IMR-90 (cell line): ENCODE measurements around the gene LYPD4. TPM values are rescaled to one million over a fixed set of nuclear protein-coding genes. Genes with fewer than 3 reads are reported as not detected.

Source experiments
- ATAC-seq: fragments of 200-7000 bp; cut with Tn5 transposase; 2 replicates; pipeline ENCODE4 v1.9.1; 2020; ENCODE audit warnings: low read depth, mild to moderate bottlenecking, moderate library complexity
- BruUV-seq: library from RNA; stranded (reverse); fragments of 400-500 nt; replicated peaks from 2 replicates; lab custom pipeline; 2021; lab: Mats Ljungman, UMichigan
- CTCF ChIA-PET: fragments of 300-600 bp; formaldehyde crosslinking; extraction: SDS; loops from one replicate; lab custom pipeline; 2021; ENCODE audit warnings: antibody characterized with exemption; lab: Yijun Ruan, JAX
- POLR2A ChIA-PET: fragments of 300-600 bp; sonication (Branson Sonifier 250); formaldehyde crosslinking; loops from one replicate; lab custom pipeline; 2022; ENCODE audit warnings: antibody characterized with exemption; ENCODE audit not compliant: unreplicated experiment; lab: Charles Lee
- DNase-seq: peaks from one replicate; pipeline ENCODE4 v3.0.0; 2013
- H2AFZ ChIP-seq: replicated peaks from 2 replicates; pipeline ENCODE3; 2013; ENCODE audit warnings: low read length, mild to moderate bottlenecking; ENCODE audit not compliant: poor library complexity
- H2AK5ac ChIP-seq: 2 replicates; pipeline ENCODE4 v1.6.1; 2013; ENCODE audit warnings: low read depth, low read length, inconsistent platforms
- H2AK9ac ChIP-seq: replicated peaks from 2 replicates; pipeline ENCODE3; 2013; ENCODE audit warnings: mild to moderate bottlenecking, low read depth, low read length, moderate library complexity; ENCODE audit not compliant: poor library complexity
- H2BK120ac ChIP-seq: 2 replicates; pipeline ENCODE4 v1.6.1; 2013; ENCODE audit warnings: low read depth, low read length, inconsistent platforms
- H2BK15ac ChIP-seq: 3 replicates; pipeline ENCODE4 v1.6.1; 2013; ENCODE audit warnings: low read depth, low read length, inconsistent platforms
- H2BK20ac ChIP-seq: 2 replicates; pipeline ENCODE4 v1.6.1; 2013; ENCODE audit warnings: low read depth, mild to moderate bottlenecking, inconsistent platforms, low read length, moderate library complexity
- H2BK5ac ChIP-seq: 2 replicates; pipeline ENCODE4 v1.6.1; 2013; ENCODE audit warnings: mild to moderate bottlenecking, low read depth, low read length, inconsistent platforms; ENCODE audit not compliant: poor library complexity, severe bottlenecking
- H3K14ac ChIP-seq: replicated peaks from 2 replicates; pipeline ENCODE4 v1.6.1; 2013; ENCODE audit warnings: low read depth, low read length, inconsistent platforms
- H3K18ac ChIP-seq: 2 replicates; pipeline ENCODE4 v1.6.1; 2013; ENCODE audit warnings: low read depth, low read length, control low read depth
- H3K23ac ChIP-seq: 2 replicates; pipeline ENCODE4 v1.6.1; 2013; ENCODE audit warnings: low read depth, low read length, inconsistent platforms
- H3K27ac ChIP-seq: 2 replicates; pipeline ENCODE4 v1.5.1; 2013; ENCODE audit warnings: mild to moderate bottlenecking, control low read depth, low read length; ENCODE audit not compliant: insufficient read depth
- H3K27me3 ChIP-seq: 2 replicates; pipeline ENCODE4 v1.6.1; 2013; ENCODE audit warnings: low read length; ENCODE audit not compliant: control insufficient read depth, insufficient read depth
- H3K36me3 ChIP-seq: 2 replicates; pipeline ENCODE4 v1.6.1; 2013; ENCODE audit warnings: low read length, mixed read lengths; ENCODE audit not compliant: control insufficient read depth, insufficient read depth
- H3K4ac ChIP-seq: 2 replicates; pipeline ENCODE4 v1.6.1; 2013; ENCODE audit warnings: low read depth, low read length, inconsistent platforms
- H3K4me1 ChIP-seq: 2 replicates; pipeline ENCODE4 v1.6.1; 2013; ENCODE audit warnings: low read length, mixed read lengths; ENCODE audit not compliant: control insufficient read depth, insufficient read depth
- H3K4me2 ChIP-seq: 2 replicates; pipeline ENCODE4 v1.6.1; 2013; ENCODE audit warnings: low read depth, mild to moderate bottlenecking, control low read depth, low read length, moderate library complexity
- H3K4me3 ChIP-seq: 2 replicates; pipeline ENCODE4 v1.5.1; 2013; ENCODE audit warnings: low read depth, mild to moderate bottlenecking, control low read depth, low read length, moderate library complexity; ENCODE audit not compliant: insufficient read depth
- H3K56ac ChIP-seq: 2 replicates; pipeline ENCODE4 v1.6.1; 2013; ENCODE audit warnings: low read length, inconsistent platforms; ENCODE audit not compliant: insufficient read depth; ENCODE audit errors: extremely low read depth
- H3K79me1 ChIP-seq, 2 experiments: 2 replicates each; pipeline ENCODE4 v1.6.1; 2013; ENCODE audit warnings: low read length in 2 of 2, inconsistent platforms in 1 of 2, low read depth in 1 of 2
- H3K9ac ChIP-seq: 2 replicates; pipeline ENCODE4 v1.6.1; 2013; ENCODE audit warnings: low read depth, low read length, control low read depth
- H3K9me1 ChIP-seq: 2 replicates; pipeline ENCODE4 v1.6.1; 2013; ENCODE audit warnings: low read length, inconsistent platforms; ENCODE audit not compliant: insufficient read depth
- H3K9me3 ChIP-seq: 2 replicates; pipeline ENCODE4 v1.6.1; 2013; ENCODE audit warnings: low read length; ENCODE audit not compliant: control insufficient read depth, insufficient read depth
- H4K20me1 ChIP-seq: 2 replicates; pipeline ENCODE4 v1.6.1; 2013; ENCODE audit warnings: low read length, inconsistent platforms; ENCODE audit not compliant: insufficient read depth
- H4K5ac ChIP-seq: 2 replicates; pipeline ENCODE4 v1.6.1; 2013; ENCODE audit warnings: mild to moderate bottlenecking, low read depth, low read length, control low read depth
- H4K8ac ChIP-seq, 2 experiments: 2 replicates each; pipeline ENCODE4 v1.6.1; 2013; ENCODE audit warnings: low read depth in 2 of 2, low read length in 2 of 2, control low read depth in 1 of 2, inconsistent platforms in 1 of 2
- H4K91ac ChIP-seq: 2 replicates; pipeline ENCODE4 v1.6.1; 2013; ENCODE audit warnings: low read depth, low read length, inconsistent platforms; ENCODE audit not compliant: insufficient read depth
- MXI1 ChIP-seq: IDR thresholded peaks from 2 replicates; pipeline ENCODE4 v1.6.1; 2012; ENCODE audit warnings: low read depth, mild to moderate bottlenecking, low read length, moderate library complexity, borderline replicate concordance
- RFX5 ChIP-seq: IDR thresholded peaks from 2 replicates; pipeline ENCODE4 v1.8.0; 2012; ENCODE audit warnings: low read depth, mild to moderate bottlenecking, low read length, moderate library complexity
- WGBS, 2 experiments: methylation state at CpG; one replicate each; pipeline versions ENCODE4 v1.1.5 to v1.1.7; 2013; ENCODE audit warnings: missing lambda C conversion rate in 2 of 2; ENCODE audit not compliant: insufficient read length in 1 of 2; ENCODE audit errors: extremely low coverage in 2 of 2; 5-methylcytosine and 5-hydroxymethylcytosine counted together
- dilution Hi-C: fragments of 300-500 bp; cut with HindIII; formaldehyde crosslinking; loops from one replicate; pipeline ENCODE4 v1.14.3; 2018; ENCODE audit warnings: low sequenced_read_pairs; ENCODE audit not compliant: unreplicated experiment
- in situ Hi-C: fragments of 300-500 bp; cut with MboI; formaldehyde crosslinking; loops from 3 replicates; pipeline ENCODE4 v1.14.3; 2019; ENCODE audit warnings: low sequenced_read_pairs, inconsistent platforms, mixed read lengths
- intact Hi-C: fragments of 100-400 bp; cut with micrococcal nuclease; formaldehyde crosslinking; loops from 2 replicates; pipeline ENCODE4 v1.10.0; 2022
- polyA plus RNA-seq, 3 experiments: library from polyadenylated mRNA; depleted of rRNA; stranded (reverse); fragments of >200 nt; gene quantifications; 2 replicates each; pipeline ENCODE4 v1.2.3, GENCODE V29; 2012; ENCODE audit warnings: low replicate concordance in 1 of 3
- total RNA-seq: library from RNA; depleted of rRNA; stranded (reverse); fragments of >200 nt; gene quantifications from 2 replicates; pipeline ENCODE4 v1.2.3, GENCODE V29; 2012

Gene LYPD4
- total and polyA plus RNA-seq, 2 of the 4 experiments (the other 2 are of a cell fraction) = not detected

- no peak overlapping the region for H3K4me2 ChIP-seq
- no peak overlapping the region for H3K27ac ChIP-seq
- TF ChIP-seq MXI1 (no peak), RFX5 (no peak)
- peaks cover 56% of the 10 kb centered on the region for H3K36me3 ChIP-seq
- no peaks in the 10 kb centered on the region for H3K27me3 ChIP-seq
- H3K9ac ChIP-seq = no peak overlapping the region
- no peak overlapping the region for H3K4me3 ChIP-seq
- H4K5ac ChIP-seq = no peak overlapping the region
- H3K14ac ChIP-seq = no peak overlapping the region
- H2AFZ ChIP-seq = no peak overlapping the region
- H3K56ac ChIP-seq = no peak overlapping the region
- ChIA-PET POLR2A (no interaction called here), CTCF (no interaction called here)
- H3K4ac ChIP-seq = no peak overlapping the region
- H2BK120ac ChIP-seq = no peak overlapping the region
- H2AK5ac ChIP-seq = no peak overlapping the region
- H2BK20ac ChIP-seq = no peak overlapping the region
- no peak overlapping the region for H2AK9ac ChIP-seq
- WGBS, 2 experiments = 95% methylated on average over 22 of the region's 34 CpGs; no CpG with 5 or more reads in 1 of the 2 experiments
- ATAC-seq = no peak
- H4K20me1 ChIP-seq = peaks cover 23% of the 10 kb centered on the region
- in situ Hi-C loops = no loop called here
- no peaks in the 10 kb centered on the region for H3K4me1 ChIP-seq
- H3K9me1 ChIP-seq = no peaks in the 10 kb centered on the region
- H3K23ac ChIP-seq = no peak overlapping the region
- no peak overlapping the region for H4K91ac ChIP-seq
- no peaks in the 10 kb centered on the region for H3K9me3 ChIP-seq
- dilution Hi-C loops = no loop called here
- H4K8ac ChIP-seq = no peak overlapping the region
- no peak overlapping the region for H3K18ac ChIP-seq
- no TSS peak for BruUV-seq
- H2BK5ac ChIP-seq = no peak overlapping the region
- no peak for DNase-seq
- intact Hi-C loops = no loop called here
- no peak overlapping the region for H2BK15ac ChIP-seq
- H3K79me1 ChIP-seq = peaks cover 9 to 32% of the 10 kb centered on the region in 2 experiments; a peak in 3 of 4 replicates
These were observed 47.9 kb upstream of the LYPD4 start for GRCh38 chr19:41892173-41892902.
